Epithelial cell of esophagus (primary cell): ENCODE results near the gene WFDC2.

Source experiments
- DNase-seq: peaks from one replicate; pipeline ENCODE4 v3.0.0; 2010; ENCODE audit warnings: low read depth
- H3K4me3 ChIP-seq: 2 replicates; pipeline ENCODE4 v1.5.1; 2011; ENCODE audit warnings: mild to moderate bottlenecking, low read length, control low read depth
- TF ChIP-seq, protein P1 (sequence below): IDR thresholded peaks from 2 replicates; pipeline ENCODE4 v1.5.1; 2011; ENCODE audit warnings: low read depth, mild to moderate bottlenecking, low read length, control low read depth, inconsistent platforms; ENCODE audit not compliant: insufficient read depth; ENCODE audit errors: missing control alignments

WFDC2 gene

DNA sequence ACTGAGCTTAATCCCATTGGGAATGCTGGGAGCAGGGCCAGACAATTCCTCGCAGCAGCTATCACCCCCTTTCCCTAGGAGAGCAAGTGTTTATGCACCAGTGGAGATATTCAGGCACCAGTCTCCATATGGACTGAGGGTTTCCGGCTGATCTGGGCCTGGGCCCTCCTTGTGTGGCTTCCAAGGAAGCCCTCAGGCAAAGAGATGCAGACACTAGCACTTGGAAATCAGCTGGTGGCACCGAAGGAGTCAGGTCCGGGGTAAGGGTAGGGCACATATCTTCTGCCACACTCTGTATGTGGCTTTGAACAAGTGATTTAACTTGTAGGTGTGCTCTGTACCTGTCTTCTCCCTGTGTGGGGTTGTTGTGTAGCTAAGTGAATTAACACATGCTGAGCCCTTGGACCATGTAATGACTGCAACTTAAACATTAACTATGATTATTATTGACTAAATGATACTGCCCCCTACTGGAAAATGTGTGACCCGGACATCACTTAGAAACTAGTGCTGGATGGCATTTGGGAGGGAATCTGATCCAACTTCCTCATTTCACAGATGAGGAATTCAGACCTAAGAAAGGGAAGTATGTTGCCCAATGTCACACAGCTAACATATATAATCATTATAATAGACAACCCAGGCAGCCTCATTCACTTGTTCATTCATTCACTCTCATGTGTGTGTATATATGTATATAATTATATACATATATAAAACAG lies 19.3 kb upstream of the WFDC2 start:
- TF ChIP-seq, protein P1, sequence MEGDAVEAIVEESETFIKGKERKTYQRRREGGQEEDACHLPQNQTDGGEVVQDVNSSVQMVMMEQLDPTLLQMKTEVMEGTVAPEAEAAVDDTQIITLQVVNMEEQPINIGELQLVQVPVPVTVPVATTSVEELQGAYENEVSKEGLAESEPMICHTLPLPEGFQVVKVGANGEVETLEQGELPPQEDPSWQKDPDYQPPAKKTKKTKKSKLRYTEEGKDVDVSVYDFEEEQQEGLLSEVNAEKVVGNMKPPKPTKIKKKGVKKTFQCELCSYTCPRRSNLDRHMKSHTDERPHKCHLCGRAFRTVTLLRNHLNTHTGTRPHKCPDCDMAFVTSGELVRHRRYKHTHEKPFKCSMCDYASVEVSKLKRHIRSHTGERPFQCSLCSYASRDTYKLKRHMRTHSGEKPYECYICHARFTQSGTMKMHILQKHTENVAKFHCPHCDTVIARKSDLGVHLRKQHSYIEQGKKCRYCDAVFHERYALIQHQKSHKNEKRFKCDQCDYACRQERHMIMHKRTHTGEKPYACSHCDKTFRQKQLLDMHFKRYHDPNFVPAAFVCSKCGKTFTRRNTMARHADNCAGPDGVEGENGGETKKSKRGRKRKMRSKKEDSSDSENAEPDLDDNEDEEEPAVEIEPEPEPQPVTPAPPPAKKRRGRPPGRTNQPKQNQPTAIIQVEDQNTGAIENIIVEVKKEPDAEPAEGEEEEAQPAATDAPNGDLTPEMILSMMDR, result peak; percentile 51
- DNase-seq, result peak; percentile 62
- no peak overlapping the region for H3K4me3 ChIP-seq

DNA sequence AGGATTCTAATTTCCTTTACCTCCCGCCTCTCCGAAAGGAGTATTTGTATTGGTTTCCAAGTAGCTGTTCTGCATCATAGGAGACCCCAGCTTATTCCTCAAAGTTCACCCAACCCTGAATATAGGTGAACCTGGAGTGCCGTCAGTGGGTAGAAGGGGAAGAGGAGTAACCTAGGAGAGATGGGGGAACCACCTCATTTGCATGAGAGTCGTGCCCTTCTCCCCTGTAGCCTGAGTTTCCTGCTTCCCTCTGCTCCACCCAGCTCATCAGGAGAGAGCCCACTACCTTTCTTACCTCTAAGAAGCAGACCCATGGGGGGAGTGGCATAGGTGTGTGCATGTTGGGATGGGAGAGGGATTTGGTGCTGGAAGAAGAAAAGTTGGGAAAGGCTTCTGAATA lies 17.3 kb upstream of the WFDC2 start:
- no peak for DNase-seq
- TF ChIP-seq, protein P1, result no peak

DNA sequence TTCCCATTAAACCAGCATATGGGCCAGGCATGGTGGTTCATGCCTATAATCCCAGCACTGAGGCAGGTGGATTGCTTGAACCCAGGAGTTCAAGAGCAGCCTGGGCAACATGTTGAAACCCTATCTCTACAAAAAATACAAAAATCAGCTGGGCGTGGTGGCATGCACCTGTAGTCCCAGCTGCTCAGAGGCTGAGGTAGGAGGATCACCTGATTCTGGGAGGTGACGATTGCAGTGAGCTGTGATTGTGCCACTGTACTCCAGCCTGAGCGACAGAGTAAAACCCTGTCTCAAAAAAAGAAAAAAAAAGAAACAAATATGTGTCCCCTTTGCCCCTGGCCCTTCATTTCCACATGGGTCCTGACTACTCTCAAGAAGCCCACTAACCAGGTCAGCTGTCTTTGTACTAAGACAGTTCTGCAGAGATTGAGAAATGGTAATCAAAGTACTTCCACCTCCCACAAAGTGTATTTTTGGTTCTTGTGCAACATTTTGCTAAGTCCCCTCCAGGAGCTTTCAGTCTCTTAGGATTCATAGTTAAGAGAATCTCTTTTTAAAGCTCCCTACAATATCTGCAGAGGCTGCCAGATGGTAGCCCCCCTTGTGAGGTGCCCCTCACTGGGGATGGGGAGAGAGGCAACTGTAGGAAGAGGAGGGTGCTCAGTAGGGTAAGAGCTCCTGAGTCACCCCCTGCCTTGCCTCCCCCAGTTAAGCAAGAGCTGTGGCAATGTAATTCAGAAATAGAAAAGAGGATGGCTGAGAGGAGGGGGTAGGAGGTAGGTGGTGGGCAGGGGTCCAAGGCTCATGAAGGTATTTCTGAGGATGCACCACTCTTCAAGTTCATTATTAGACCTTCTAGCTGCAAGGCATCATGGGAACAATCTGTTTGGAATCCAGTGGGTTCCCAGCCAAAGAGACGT lies 16.5 kb upstream of the WFDC2 start:
- TF ChIP-seq, protein P1, result no peak
- H3K4me3 ChIP-seq, result no peak overlapping the region
- DNase-seq, result no peak

More for the DNA sequence above, 17.3 kb upstream of the WFDC2 start:
- H3K4me3 ChIP-seq, result no peak overlapping the region

DNA sequence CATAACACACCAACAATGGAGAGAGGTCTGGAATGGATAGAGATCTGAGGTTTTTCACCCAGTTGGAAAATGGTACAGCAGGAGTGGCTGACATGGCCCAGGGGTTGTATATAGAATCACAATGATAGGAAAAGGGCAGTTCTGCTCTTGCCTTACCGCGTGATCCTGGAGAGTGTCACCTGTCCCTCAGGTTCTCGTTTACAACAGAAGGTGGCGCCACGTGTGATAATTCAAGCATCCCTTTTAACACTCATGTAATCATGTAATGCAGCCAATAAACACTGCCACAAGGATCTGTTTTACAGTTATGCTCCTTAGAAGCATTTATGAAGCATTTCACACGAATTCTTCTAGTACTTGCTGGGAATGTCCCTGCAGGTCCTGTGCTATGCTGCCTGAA lies 12.9 kb upstream of the WFDC2 start:
- peak; percentile 64 for DNase-seq
- H3K4me3 ChIP-seq, result no peak overlapping the region
- TF ChIP-seq, protein P1, result peak; percentile 51

DNA sequence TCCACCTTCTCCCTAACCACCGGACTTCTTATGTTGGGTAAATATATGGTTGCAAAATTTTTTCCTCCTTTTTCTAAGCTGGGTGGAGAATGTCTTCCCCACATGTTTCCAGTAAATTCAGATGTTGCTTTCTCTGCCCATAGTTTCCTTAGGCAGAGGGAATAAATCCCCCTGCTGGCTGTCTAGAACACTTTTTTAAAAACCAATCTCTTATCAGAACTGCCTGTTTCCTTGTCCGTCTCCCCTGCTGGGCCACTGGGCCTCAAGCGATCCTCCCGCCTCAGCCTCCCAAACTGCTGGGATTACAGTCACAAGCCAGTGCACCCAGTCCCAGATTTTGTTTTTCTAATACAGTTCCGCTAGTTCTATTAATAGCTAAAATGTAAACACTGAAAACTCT lies 9.9 kb upstream of the WFDC2 start:
- no peak overlapping the region for H3K4me3 ChIP-seq
- TF ChIP-seq, protein P1, result peak; percentile 21
- DNase-seq, result no peak

DNA sequence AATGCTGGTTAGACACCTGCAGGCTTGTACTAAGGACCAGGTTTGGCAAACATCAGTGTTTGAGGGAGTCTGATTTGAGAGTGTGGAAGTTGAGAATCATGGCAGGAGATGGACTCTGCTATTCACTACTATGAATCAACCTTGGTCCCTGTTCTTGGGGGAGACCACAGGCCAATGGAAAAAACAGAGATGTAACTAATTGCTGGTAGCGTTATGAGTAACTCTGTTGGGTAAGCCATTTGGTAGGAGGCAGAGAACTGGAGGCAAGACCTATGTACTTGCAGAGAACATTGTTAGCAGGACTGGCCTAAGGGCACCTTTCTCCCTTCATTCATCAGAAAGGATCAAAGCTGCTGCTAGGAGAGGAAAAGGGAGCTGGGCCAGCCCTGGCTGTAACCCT lies 8.3 kb upstream of the WFDC2 start:
- no peak overlapping the region for H3K4me3 ChIP-seq
- TF ChIP-seq, protein P1, result no peak
- DNase-seq, result no peak
